IMR-90 (cell line): ENCODE measurements around the gene OR9A2. TPM values are rescaled to one million over a fixed set of nuclear protein-coding genes. Genes with fewer than 3 reads are reported as not detected.

Experiments
- CEBPB ChIP-seq: IDR thresholded peaks from 2 replicates; pipeline ENCODE4 v1.6.1; 2012; ENCODE audit warnings: low read depth, low read length, improper control_type of control experiment
- FOS ChIP-seq: fragments of 150-350 bp; IDR thresholded peaks from 2 replicates; pipeline ENCODE4 v1.6.1; 2016; ENCODE audit warnings: low read depth, low read length
- MAZ ChIP-seq: IDR thresholded peaks from 2 replicates; pipeline ENCODE4 v1.6.1; 2012; ENCODE audit warnings: low read depth, mild to moderate bottlenecking, low read length, improper control_type of control experiment, moderate library complexity, borderline replicate concordance
- POLR2A ChIP-seq: IDR thresholded peaks from 2 replicates; pipeline ENCODE4 v1.6.1; 2012; ENCODE audit warnings: mild to moderate bottlenecking, low read depth, low read length
- RCOR1 ChIP-seq: IDR thresholded peaks from 2 replicates; pipeline ENCODE4 v1.6.1; 2012; ENCODE audit warnings: mild to moderate bottlenecking, low read length, improper control_type of control experiment; ENCODE audit not compliant: insufficient replicate concordance
- RFX5 ChIP-seq: IDR thresholded peaks from 2 replicates; pipeline ENCODE4 v1.8.0; 2012; ENCODE audit warnings: low read depth, mild to moderate bottlenecking, low read length, moderate library complexity
- SMC3 ChIP-seq: fragments of 150-350 bp; IDR thresholded peaks from 2 replicates; pipeline ENCODE4 v1.6.1; 2016; ENCODE audit warnings: low read depth, mild to moderate bottlenecking, antibody characterized with exemption, low read length, moderate library complexity
- polyA plus RNA-seq, 3 experiments: library from polyadenylated mRNA; depleted of rRNA; stranded (reverse); fragments of >200 nt; gene quantifications; 2 replicates each; pipeline ENCODE4 v1.2.3, GENCODE V29; 2012; ENCODE audit warnings: low replicate concordance in 1 of 3
- total RNA-seq: library from RNA; depleted of rRNA; stranded (reverse); fragments of >200 nt; gene quantifications from 2 replicates; pipeline ENCODE4 v1.2.3, GENCODE V29; 2012

OR9A2 gene
- total and polyA plus RNA-seq, 2 of the 4 experiments (the other 2 are of a cell fraction) = not detected

GRCh38 chr7:143005632-143006260, 21.2 kb downstream of the OR9A2 start (continued):
- TF ChIP-seq CEBPB (no peak), POLR2A (no peak), FOS (no peak), RFX5 (no peak), SMC3 (no peak), RCOR1 (no peak), MAZ (no peak)
